ENCODE measurements around the gene MTIF3.
A peak's percentile ranks its signal among the peaks of the same experiment; 100 is the strongest.

The MTIF3 gene, protein sequence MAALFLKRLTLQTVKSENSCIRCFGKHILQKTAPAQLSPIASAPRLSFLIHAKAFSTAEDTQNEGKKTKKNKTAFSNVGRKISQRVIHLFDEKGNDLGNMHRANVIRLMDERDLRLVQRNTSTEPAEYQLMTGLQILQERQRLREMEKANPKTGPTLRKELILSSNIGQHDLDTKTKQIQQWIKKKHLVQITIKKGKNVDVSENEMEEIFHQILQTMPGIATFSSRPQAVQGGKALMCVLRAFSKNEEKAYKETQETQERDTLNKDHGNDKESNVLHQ

DNA sequence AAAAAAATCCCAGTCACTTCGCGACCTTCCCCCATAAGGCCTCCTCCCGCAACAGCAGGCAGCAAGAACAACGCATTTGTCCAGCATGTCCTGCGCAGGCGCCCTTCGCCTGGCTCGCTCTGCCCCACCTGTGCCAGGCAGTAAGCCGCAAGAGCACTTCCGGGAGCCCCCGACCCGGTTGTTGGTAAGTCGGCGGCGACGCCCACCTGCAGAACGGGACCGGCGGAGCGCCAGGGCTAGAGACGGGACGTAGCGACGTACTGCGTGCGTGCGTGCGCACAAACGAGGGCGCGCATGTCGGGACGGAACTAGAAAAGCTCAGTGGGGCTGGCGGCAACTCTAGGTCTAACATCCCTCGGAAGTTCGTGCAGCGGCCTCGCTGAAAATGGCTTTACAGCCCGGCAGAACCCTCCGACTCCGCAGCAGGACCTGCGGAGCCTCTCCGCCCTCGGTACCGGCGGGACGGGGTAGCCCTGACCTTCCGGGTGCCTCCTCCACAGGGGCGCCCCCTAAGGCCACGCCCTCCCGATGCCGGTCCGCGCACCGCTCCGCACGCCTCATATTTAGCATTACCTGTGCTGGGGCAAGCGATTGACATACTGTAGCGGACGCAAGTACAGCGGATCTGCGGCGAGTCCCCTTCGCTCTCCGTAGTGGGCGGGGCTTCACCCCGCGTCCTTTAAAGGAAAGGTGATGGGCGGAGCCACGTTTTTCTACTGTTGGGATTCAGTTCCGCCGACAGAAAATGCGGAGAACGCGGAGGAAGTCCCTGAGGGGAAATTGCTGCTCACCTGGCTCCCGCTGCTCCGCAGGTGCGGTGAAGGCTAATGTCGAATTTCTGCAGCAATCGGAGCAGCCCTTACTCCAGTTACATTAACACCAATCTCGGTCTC lies at the start of gene MTIF3:
MTIF3 (minus strand) TSS at position 629 of the 893 bp plus-strand sequence. CDS start 10,116 bp downstream, outside the sequence.
- peak; percentile 97 for DNase-seq (ENCODE audit: low spot score)

GRCh38 chr13:27497563-27498230 lies 47.3 kb upstream of the MTIF3 start:
- no peak for DNase-seq (ENCODE audit: low spot score)

GRCh38 chr13:27496536-27497273 lies 46.3 kb upstream of the MTIF3 start:
- no peak for DNase-seq (ENCODE audit: low spot score)

DNA sequence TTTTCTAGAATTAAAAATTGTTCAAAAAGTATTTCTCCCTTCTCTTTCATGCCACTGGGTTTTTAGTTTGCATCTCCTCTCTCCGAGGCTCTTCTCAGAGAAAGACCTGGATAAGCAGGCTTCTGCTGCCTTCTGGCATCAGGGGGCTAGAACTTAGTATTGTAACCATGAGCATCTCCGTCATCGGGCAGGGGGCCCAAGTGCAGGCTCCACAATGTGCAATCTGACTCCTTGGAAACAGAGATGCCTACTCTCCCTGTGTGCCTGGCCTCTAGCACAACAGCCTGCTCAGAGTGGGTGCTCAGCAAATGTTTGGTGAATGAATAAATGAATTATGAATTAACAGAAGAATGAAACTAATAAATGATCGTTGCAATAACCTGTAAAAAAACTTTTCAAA lies 45.6 kb upstream of the MTIF3 start:
- no peak for DNase-seq (ENCODE audit: low spot score)

- no peak for DNase-seq (ENCODE audit: low spot score)
Observed at GRCh38 chr13:27495551-27495950, 45.2 kb upstream of the MTIF3 start.

- no peak for DNase-seq (ENCODE audit: low spot score)
Observed at GRCh38 chr13:27493981-27494380, 43.6 kb upstream of the MTIF3 start.

- DNase-seq (ENCODE audit: low spot score): no peak
Observed at GRCh38 chr13:27489456-27489855, 39.1 kb upstream of the MTIF3 start.

DNA sequence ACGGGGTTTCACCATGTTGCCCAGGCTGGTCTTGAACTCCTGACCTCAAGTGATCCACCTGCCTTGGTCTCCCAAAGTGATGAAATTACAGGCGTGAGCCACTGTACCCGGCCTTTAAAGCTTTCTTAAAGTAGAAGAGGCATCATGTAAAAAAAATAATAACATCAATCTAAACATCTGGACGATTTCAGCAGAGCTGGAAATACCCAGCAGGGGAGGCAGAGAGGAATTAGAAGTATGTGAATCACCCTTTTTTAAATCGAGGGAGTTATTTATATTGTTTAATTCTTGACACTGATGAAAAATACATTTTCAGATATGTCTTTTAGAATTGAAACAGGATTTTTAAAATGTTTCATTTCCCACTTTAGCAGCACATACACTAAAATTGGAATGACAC lies 37.4 kb upstream of the MTIF3 start:
- no peak for DNase-seq (ENCODE audit: low spot score)

DNA sequence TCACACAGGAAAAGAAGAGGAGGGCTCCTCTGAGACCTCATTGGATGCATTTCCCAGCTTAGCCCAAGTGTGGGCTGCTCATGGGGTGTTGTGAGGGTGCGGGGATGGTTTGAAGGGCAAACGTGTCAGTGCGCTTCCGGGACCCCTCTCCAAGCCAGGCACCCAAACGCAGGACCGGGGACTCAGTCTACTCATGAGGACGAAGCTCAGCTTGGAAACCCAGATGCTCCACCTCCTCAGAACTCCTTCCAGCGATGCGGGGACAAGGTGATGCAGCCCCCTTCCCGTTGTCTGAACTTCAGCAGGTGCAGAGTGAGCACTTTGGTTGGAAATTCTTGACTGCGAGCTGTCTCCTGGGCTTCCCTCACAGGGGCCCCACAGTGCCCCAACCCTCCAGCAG lies 33.1 kb upstream of the MTIF3 start:
- DNase-seq (ENCODE audit: low spot score): no peak

- DNase-seq (ENCODE audit: low spot score): no peak
Observed at GRCh38 chr13:27482983-27483382, 32.6 kb upstream of the MTIF3 start.

GRCh38 chr13:27481766-27482165 lies 31.4 kb upstream of the MTIF3 start:
- DNase-seq (ENCODE audit: low spot score): no peak

DNA sequence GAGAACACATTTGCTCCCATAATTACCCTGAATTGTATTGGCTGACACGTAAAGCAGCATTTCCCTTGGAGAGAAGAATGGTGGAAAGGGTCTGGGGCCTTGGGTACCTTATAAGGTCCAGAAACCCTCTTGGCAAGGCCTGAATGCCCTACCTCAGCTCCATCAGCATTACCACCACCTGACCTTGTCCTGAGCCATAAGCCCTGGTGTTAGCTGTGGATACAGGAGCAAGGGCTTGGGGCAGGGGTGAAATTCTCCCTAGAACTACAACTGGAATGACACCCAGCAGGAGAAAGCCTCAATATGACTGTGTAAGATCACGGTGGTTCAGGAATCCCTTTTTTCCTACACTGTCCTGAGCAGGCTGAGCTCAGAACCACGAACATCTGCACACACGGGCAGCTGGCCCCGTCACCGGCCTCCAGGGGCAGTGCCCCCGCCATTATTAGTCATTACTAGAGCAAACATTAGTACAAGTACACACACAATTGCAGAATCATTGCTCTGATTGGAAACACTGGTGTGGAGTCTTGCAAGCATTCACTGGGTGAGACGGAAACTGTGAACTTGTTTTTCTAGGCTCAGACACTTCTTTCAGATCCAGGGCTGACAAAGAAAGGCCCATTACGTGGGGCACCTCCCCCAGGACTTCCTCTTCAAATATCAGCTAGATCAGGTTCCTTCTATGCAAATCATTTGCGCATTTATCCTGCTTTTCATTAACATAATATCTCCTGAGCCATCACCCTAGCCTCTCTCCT lies 26.8 kb upstream of the MTIF3 start:
- peak; percentile 11 for DNase-seq (ENCODE audit: low spot score)

DNA sequence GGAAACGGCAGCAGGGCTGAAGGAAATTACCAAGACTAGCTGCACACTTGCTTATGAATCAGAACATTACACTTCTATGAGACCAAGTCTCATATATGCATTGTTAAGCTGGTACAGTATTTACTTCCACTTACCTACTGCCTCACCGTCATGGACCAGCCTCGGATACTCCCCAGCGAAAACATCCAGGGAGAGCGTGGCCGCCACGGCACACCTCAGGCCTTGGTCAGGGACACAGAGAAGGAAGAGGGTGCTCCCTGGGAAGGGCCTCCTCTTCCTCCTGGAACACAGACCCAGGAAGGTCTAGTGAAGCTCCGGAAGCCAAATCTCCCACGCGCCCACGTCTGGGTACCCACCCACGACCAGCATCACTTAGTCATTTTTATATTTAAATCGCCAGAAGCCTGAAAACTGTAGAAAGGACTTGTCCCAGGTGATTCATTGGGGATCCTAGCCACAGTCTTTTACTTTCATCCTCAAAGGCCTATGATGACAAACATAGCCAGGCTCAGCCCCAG lies 24.4 kb upstream of the MTIF3 start:
- no peak for DNase-seq (ENCODE audit: low spot score)

DNA sequence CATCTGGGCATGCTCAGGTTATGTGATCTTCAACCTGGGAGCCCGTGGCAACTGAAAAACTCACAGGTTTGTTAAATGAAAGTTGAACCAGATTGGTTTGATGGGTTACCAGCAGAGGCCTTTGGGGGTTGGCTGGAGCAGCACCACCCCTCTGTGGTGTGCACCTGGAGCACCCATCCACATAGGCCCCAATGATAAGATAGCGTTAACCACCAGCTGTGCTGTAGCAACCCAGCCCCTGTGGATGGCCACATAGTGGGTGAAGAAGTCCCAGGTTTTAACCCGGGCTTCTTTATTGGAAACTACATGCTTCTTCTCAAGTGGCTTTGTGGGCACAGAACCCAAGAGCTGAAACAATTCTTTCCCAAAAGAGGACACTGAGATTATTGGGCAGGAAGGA lies 22.6 kb upstream of the MTIF3 start:
- DNase-seq (ENCODE audit: low spot score): no peak

GRCh38 chr13:27472441-27472840 lies 22.1 kb upstream of the MTIF3 start:
- DNase-seq (ENCODE audit: low spot score): no peak

DNA sequence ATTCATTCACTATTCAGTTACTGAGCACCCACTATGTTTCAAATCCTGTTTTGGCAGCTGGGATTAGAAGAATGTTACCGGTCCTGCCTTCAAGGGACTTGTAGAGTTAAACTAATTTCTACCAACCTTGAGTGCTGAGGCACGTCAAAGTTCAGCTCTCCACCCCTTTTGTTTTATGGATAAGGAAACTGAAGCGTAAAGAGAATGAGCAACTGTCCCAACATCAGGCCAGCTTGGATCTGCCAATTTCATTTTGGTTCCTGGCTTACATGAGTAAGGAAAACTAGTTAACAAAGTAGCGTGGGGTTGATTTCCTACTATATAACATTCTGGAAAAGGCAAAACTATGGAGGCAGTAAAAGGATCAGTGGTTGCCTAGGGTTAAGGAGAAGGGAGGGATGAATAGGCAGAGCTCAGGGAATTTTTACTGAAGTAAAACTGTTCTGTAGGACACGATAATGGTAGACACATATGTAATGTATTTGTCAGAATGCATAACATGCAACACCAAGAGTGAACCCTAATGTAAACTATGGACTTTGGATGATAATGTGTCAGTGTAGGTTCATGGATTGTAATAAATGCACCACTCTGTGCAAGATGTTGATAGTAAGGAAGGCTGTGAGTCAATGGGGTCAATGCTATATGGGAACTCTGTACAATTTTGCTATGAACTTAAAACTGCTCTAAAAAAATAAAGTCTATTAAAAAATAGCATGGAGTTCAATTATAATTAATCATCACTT lies 19.9 kb upstream of the MTIF3 start:
- no peak for DNase-seq (ENCODE audit: low spot score)

GRCh38 chr13:27466513-27466912 lies 16.1 kb upstream of the MTIF3 start:
- DNase-seq (ENCODE audit: low spot score): no peak

- no peak for DNase-seq (ENCODE audit: low spot score)
Observed at GRCh38 chr13:27465611-27466010, 15.2 kb upstream of the MTIF3 start.

DNA sequence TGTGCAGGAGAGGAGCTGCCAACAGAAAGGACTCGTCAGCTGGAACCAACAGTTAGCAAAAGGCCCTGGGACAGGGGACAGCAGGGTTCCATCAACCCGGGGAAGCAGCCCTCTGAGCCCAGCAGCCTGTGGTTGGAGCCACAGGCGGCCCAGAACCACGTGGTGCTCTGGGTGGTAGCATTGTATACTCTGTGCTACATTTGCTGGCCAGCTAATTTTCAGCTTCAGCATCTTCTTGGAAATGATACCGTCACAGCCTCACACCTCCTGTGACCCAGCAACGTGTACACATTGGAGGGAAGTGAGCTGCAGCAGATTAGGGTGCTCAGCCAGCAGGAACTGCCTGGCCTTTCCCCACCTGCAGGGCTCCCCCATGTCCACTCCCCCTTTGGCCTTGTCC lies 13.1 kb upstream of the MTIF3 start:
- DNase-seq (ENCODE audit: low spot score): no peak

DNA sequence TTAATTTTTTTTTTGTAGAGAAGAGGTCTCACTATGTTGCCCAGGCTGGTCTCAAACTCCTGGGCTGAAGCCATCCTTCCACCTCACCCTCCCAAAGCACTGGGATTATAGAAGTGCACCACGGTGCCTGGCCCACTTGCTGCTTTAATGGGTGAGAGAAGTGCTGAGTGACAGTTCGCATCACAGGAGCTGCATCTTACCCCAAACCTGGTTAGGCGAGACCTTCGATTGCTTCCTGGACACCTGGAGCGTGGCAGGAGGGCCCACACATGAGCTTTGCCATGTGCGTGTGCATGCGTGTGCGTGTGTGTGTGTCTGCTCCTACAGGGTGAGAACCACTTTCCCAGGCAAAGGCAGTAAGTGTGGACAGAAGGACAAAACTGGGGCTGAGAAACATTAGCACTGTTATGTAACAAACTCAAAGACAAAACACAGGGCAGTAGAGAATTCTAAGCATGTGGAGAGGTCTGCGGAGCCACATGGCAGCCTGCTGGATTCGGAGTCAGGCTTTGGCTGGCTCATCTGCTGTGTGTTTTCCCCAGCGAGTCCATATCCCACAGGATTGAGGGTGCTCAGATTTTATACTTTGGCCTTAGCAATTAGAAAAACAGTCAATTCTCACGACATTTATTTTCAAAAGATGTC lies 11.7 kb upstream of the MTIF3 start:
- no peak for DNase-seq (ENCODE audit: low spot score)
